ENCODE data around the gene PPP1R9B.

PPP1R9B gene

GRCh38 chr17:50155115-50155819 is 4.8 kb upstream of the PPP1R9B start:
- no peak for DNase-seq (ENCODE audit: low read depth in 2 of 2)

- DNase-seq (ENCODE audit: low read depth in 2 of 2): no peak
Observed at GRCh38 chr17:50154604-50155003, 4.1 kb upstream of the PPP1R9B start.

- DNase-seq (ENCODE audit: low read depth in 2 of 2): no peak
Observed at GRCh38 chr17:50153650-50154575, 3.4 kb upstream of the PPP1R9B start.

- DNase-seq (ENCODE audit: low read depth in 2 of 2): no peak
Observed at GRCh38 chr17:50152736-50153135, 2.3 kb upstream of the PPP1R9B start.

GRCh38 chr17:50151937-50152547 is 1.6 kb upstream of the PPP1R9B start:
- no peak for DNase-seq (ENCODE audit: low read depth in 2 of 2)

GRCh38 chr17:50151041-50151936 is 812 bp upstream of the PPP1R9B start:
- DNase-seq (ENCODE audit: low read depth in 2 of 2): peak; percentile 69 to 76

GRCh38 chr17:50149417-50150353 is 792 bp downstream of the PPP1R9B start:
- peak in 1 of 2 donors; percentile 37 for DNase-seq (ENCODE audit: low read depth in 2 of 2)

GRCh38 chr17:50149091-50149416 is 1.4 kb downstream of the PPP1R9B start:
- DNase-seq (ENCODE audit: low read depth in 2 of 2): no peak

- DNase-seq (ENCODE audit: low read depth in 2 of 2): peak; percentile 80 to 87
Observed at GRCh38 chr17:50148226-50149090, 2.0 kb downstream of the PPP1R9B start.

- no peak for DNase-seq (ENCODE audit: low read depth in 2 of 2)
Observed at GRCh38 chr17:50147841-50148225, 2.6 kb downstream of the PPP1R9B start.

GRCh38 chr17:50146927-50147665 is 3.4 kb downstream of the PPP1R9B start:
- DNase-seq (ENCODE audit: low read depth in 2 of 2): no peak

GRCh38 chr17:50146230-50146926 is 4.1 kb downstream of the PPP1R9B start:
- no peak for DNase-seq (ENCODE audit: low read depth in 2 of 2)

- no peak for DNase-seq (ENCODE audit: low read depth in 2 of 2)
Observed at GRCh38 chr17:50145532-50146229, 4.8 kb downstream of the PPP1R9B start.

- no peak for DNase-seq (ENCODE audit: low read depth in 2 of 2)
Observed at GRCh38 chr17:50144845-50145531, 5.5 kb downstream of the PPP1R9B start.

- DNase-seq (ENCODE audit: low read depth in 2 of 2): no peak
Observed at GRCh38 chr17:50144355-50144754, 6.1 kb downstream of the PPP1R9B start.

GRCh38 chr17:50143461-50144176 is 6.9 kb downstream of the PPP1R9B start:
- no peak for DNase-seq (ENCODE audit: low read depth in 2 of 2)

All from stimulated activated CD8-positive, alpha-beta memory T cell treated with anti-CD3 and anti-CD28 coated beads, Interleukin-15, amount 100 ng/mL, for 4 hours (primary cell).